B cell (primary cell): ENCODE data around the gene GTF2H2C. TPM values are rescaled to one million over a fixed set of nuclear protein-coding genes. Genes with fewer than 3 reads are reported as not detected.

Experiments
- ATAC-seq: fragments of 200-7000 bp; cut with Tn5 transposase; one replicate; pipeline ENCODE4 v1.10.0; 2021; ENCODE audit warnings: low read depth, mild to moderate bottlenecking, moderate number of reproducible peaks, moderate library complexity
- CTCF ChIA-PET: fragments of 350-600 bp; sonication (Branson Sonifier 250); formaldehyde crosslinking; loops from one replicate; lab custom pipeline; 2021; ENCODE audit warnings: antibody characterized with exemption, inconsistent platforms; lab: Charles Lee
- POLR2A ChIA-PET: fragments of 350-600 bp; sonication (Branson Sonifier 250); formaldehyde crosslinking; loops from one replicate; lab custom pipeline; 2021; ENCODE audit warnings: antibody characterized with exemption; lab: Charles Lee
- DNase-seq: peaks from one replicate; pipeline ENCODE4 v3.0.0; 2013
- H2AFZ ChIP-seq: 2 replicates; pipeline ENCODE4 v1.6.1; 2012; ENCODE audit warnings: mild to moderate bottlenecking, low read depth, low read length; ENCODE audit not compliant: insufficient read depth, poor library complexity, severe bottlenecking
- H3K27ac ChIP-seq, 2 donors: 1 replicate in 1 of 2; 2 replicates in 1 of 2; pipeline ENCODE4 v1.5.1; 2012 to 2013; ENCODE audit warnings: low read length in 2 of 2, mild to moderate bottlenecking in 2 of 2, moderate library complexity in 1 of 2
- H3K27me3 ChIP-seq, 4 experiments: fragments of 200-600 bp in 1 of 4; sonication (generic) in 1 of 4; replicated peaks in 1 of 4; 1 replicate in 2 of 4; 2 replicates in 2 of 4; pipeline versions ENCODE4 v1.6.1 to v1.7.0; 2013 to 2016; ENCODE audit warnings: low read length in 3 of 4, mild to moderate bottlenecking in 2 of 4, mixed read lengths in 1 of 4, moderate library complexity in 1 of 4; ENCODE audit not compliant: insufficient read depth in 4 of 4, control insufficient read depth in 3 of 4; ENCODE audit errors: control extremely low read depth in 1 of 4
- H3K36me3 ChIP-seq, 2 experiments: replicated peaks in 1 of 2; 1 replicate in 1 of 2; 2 replicates in 1 of 2; pipeline versions ENCODE4 v1.6.1 to v1.7.1; 2013; ENCODE audit warnings: low read length in 1 of 2; ENCODE audit not compliant: insufficient read depth in 2 of 2, control insufficient read depth in 1 of 2; ENCODE audit errors: control extremely low read depth in 1 of 2, extremely low read depth in 1 of 2
- H3K4me1 ChIP-seq, 2 donors: fragments of 200-600 bp in 1 of 2; sonication (generic) in 1 of 2; 1 replicate in 1 of 2; 2 replicates in 1 of 2; pipeline versions ENCODE4 v1.5.1 to v1.6.1; 2013 to 2017; ENCODE audit warnings: low read length in 2 of 2; ENCODE audit not compliant: control insufficient read depth in 2 of 2, insufficient read depth in 2 of 2
- H3K4me2 ChIP-seq: replicated peaks from 2 replicates; pipeline ENCODE3; 2012; ENCODE audit warnings: mild to moderate bottlenecking, low read depth, low read length; ENCODE audit not compliant: poor library complexity, severe bottlenecking
- H3K4me3 ChIP-seq, 5 experiments: fragments of 200-600 bp in 1 of 5; sonication (generic) in 1 of 5; 1 replicate in 3 of 5; 2 replicates in 2 of 5; pipeline versions ENCODE4 v1.5.1 to v1.7.0; 2011 to 2016; ENCODE audit warnings: low read length in 4 of 5, mild to moderate bottlenecking in 4 of 5, low read depth in 2 of 5, control low read depth in 1 of 5, moderate library complexity in 1 of 5; ENCODE audit not compliant: insufficient read depth in 1 of 5; ENCODE audit errors: control extremely low read depth in 1 of 5, extremely low read depth in 1 of 5
- H3K79me2 ChIP-seq: fragments of 200-600 bp; sonication (generic); one replicate; pipeline ENCODE4 v1.6.0; 2016; ENCODE audit warnings: low read length; ENCODE audit not compliant: control insufficient read depth, insufficient read depth
- H3K9ac ChIP-seq: fragments of 200-600 bp; sonication (generic); 2 replicates; pipeline ENCODE4 v1.6.1; 2017; ENCODE audit warnings: mild to moderate bottlenecking, low read length, moderate library complexity
- H3K9me3 ChIP-seq, 3 donors: one replicate each; pipeline versions ENCODE4 v1.6.1 to v1.7.1; 2013; ENCODE audit warnings: low read length in 2 of 3; ENCODE audit not compliant: control insufficient read depth in 2 of 3, insufficient read depth in 1 of 3; ENCODE audit errors: control extremely low read depth in 1 of 3
- H4K20me1 ChIP-seq: 2 replicates; pipeline ENCODE4 v1.6.0; 2012; ENCODE audit warnings: mild to moderate bottlenecking, low read length; ENCODE audit not compliant: insufficient read depth, control insufficient read depth, poor library complexity, severe bottlenecking
- H3K27ac Mint-ChIP-seq: one replicate; pipeline ENCODE4 v1.8.0; 2021; ENCODE audit warnings: mixed read lengths
- H3K27me3 Mint-ChIP-seq: one replicate; pipeline ENCODE4 v1.8.0; 2021; ENCODE audit warnings: mixed read lengths
- H3K4me1 Mint-ChIP-seq: one replicate; pipeline ENCODE4 v1.8.0; 2021; ENCODE audit warnings: mixed read lengths
- H3K4me3 Mint-ChIP-seq: one replicate; pipeline ENCODE4 v1.8.0; 2021; ENCODE audit warnings: mixed read lengths
- H3K9me3 Mint-ChIP-seq: one replicate; pipeline ENCODE4 v1.8.0; 2022; ENCODE audit warnings: mixed read lengths; ENCODE audit not compliant: insufficient read depth
- CTCF ChIP-seq: fragments of 200-600 bp; IDR thresholded peaks from one replicate; pipeline ENCODE4 v1.8.0; 2022; ENCODE audit warnings: antibody characterized with exemption, mild to moderate bottlenecking
- EZH2 ChIP-seq: IDR thresholded peaks from 2 replicates; pipeline ENCODE4 v1.6.1; 2012; ENCODE audit warnings: borderline replicate concordance, low read depth, mild to moderate bottlenecking, moderate library complexity, low read length; ENCODE audit not compliant: insufficient read depth, poor library complexity, severe bottlenecking
- WGBS: methylation state at CpG from one replicate; pipeline ENCODE4 v1.1.5; 2013; ENCODE audit warnings: missing lambda C conversion rate; ENCODE audit not compliant: insufficient coverage; 5-methylcytosine and 5-hydroxymethylcytosine counted together
- intact Hi-C: fragments of 100-400 bp; cut with micrococcal nuclease; formaldehyde crosslinking; loops from one replicate; pipeline ENCODE4 v1.10.0; 2022
- polyA plus RNA-seq: library from polyadenylated mRNA; depleted of rRNA; stranded (reverse); fragments of >200 nt; gene quantifications from 2 replicates; pipeline ENCODE4 v1.2.3, GENCODE V29; 2012
- total RNA-seq, 2 donors: library from RNA; stranded (reverse); fragments of 120-200 nt in 1 of 2; gene quantifications; 1 replicate in 1 of 2; 2 replicates in 1 of 2; pipeline versions ENCODE4 v1.2.3 to v1.2.4, GENCODE V29; 2013 to 2022

The GTF2H2C gene
- total and polyA plus RNA-seq, 2 donors (not counting 1 experiment from before 2014, with no cell fraction given), result 13.2 to 46.2 TPM

GRCh38 chr5:69527128-69527770 lies 32.7 kb upstream of the GTF2H2C start:
- WGBS, result 95% methylated on average over 7 of the region's 7 CpGs
- no peaks in the 10 kb centered on the region for H4K20me1 ChIP-seq
- no peak overlapping the region for H3K27ac Mint-ChIP-seq
- no peaks in the 10 kb centered on the region for H3K4me1 ChIP-seq
- CTCF ChIA-PET, result no interaction called here
- H3K4me3 ChIP-seq, result no peak overlapping the region
- no peaks in the 10 kb centered on the region for H3K4me1 Mint-ChIP-seq
- no peak overlapping the region for H3K27ac ChIP-seq
- TF ChIP-seq CTCF, result no peak
- no peaks in the 10 kb centered on the region for H3K9me3 Mint-ChIP-seq
- H3K27me3 ChIP-seq, result peaks cover 0 to 3% (median 0%) of the 10 kb centered on the region in 4 experiments
- H3K9me3 ChIP-seq, result no peaks in the 10 kb centered on the region
- intact Hi-C loops, result no loop called here
- no peak overlapping the region for H3K9ac ChIP-seq
- peaks cover 24% of the 10 kb centered on the region for H3K27me3 Mint-ChIP-seq
- H3K4me3 Mint-ChIP-seq, result no peak overlapping the region
- H3K4me2 ChIP-seq, result no peak overlapping the region
- no peaks in the 10 kb centered on the region for H3K36me3 ChIP-seq
- ATAC-seq (no peak), DNase-seq (no peak)
- POLR2A ChIA-PET, result no interaction called here
- H2AFZ ChIP-seq, result no peak overlapping the region
- H3K79me2 ChIP-seq, result no peaks in the 10 kb centered on the region

GRCh38 chr5:69528035-69528434 lies 32.0 kb upstream of the GTF2H2C start:
- Histone ChIP-seq H3K4me2 (no peak overlapping the region), H3K27ac (no peak overlapping the region), H3K4me3 (no peak overlapping the region), H3K79me2 (no peaks in the 10 kb centered on the region), H3K27me3 (peaks cover 0 to 3% (median 0%) of the 10 kb centered on the region in 4 experiments), H3K9me3 (no peaks in the 10 kb centered on the region), H4K20me1 (no peaks in the 10 kb centered on the region), H3K4me1 (no peaks in the 10 kb centered on the region), H2AFZ (no peak overlapping the region), H3K9ac (no peak overlapping the region), H3K36me3 (no peaks in the 10 kb centered on the region)
- DNase-seq (no peak), ATAC-seq (no peak)
- no peak overlapping the region for H3K27ac Mint-ChIP-seq
- H3K27me3 Mint-ChIP-seq, result peaks cover 24% of the 10 kb centered on the region
- TF ChIP-seq CTCF (no peak), EZH2 (no peak)
- no peak overlapping the region for H3K4me3 Mint-ChIP-seq
- H3K9me3 Mint-ChIP-seq, result no peaks in the 10 kb centered on the region
- no peaks in the 10 kb centered on the region for H3K4me1 Mint-ChIP-seq
- ChIA-PET CTCF (no interaction called here), POLR2A (interaction anchor here (0.6 kb wide), 1 partner anchor 35 kb away, joined by 10 read pairs; no protein-coding TSS in a partner anchor)
- intact Hi-C loops, result no loop called here
- 80% methylated on average over 3 of the region's 5 CpGs for WGBS
